HG03095 (cell line): Measurements from ENCODE around the gene OR9A2.

Source experiments
- ATAC-seq: cut with Tn5 transposase; IDR thresholded peaks from one replicate; pipeline ENCODE4 v1.9.1; 2021; ENCODE audit warnings: moderate library complexity; ENCODE audit not compliant: unreplicated experiment

Gene OR9A2, protein sequence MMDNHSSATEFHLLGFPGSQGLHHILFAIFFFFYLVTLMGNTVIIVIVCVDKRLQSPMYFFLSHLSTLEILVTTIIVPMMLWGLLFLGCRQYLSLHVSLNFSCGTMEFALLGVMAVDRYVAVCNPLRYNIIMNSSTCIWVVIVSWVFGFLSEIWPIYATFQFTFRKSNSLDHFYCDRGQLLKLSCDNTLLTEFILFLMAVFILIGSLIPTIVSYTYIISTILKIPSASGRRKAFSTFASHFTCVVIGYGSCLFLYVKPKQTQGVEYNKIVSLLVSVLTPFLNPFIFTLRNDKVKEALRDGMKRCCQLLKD

DNA sequence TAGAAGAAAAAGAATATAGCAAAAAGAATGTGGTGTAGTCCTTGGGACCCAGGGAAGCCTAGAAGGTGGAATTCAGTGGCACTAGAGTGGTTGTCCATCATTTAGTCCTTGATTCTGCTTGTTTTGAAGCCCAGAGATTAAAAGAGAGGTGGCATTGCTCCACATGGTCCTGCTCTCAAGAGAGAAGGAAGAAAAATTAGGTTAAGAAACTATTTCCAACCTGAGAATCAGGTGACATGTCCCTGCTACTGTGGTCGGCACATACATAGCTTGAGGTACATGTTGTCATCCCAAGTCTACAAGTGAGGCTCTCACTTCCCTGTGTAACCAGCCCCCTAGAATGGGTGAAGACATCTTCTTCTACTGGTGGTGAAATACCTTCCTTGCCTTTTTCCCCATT is at the start of gene OR9A2:
Gene OR9A2, minus strand, starts transcription at position 101 of the 400 bp plus-strand sequence. Its CDS starts 0 bp downstream, at position 101.
- ATAC-seq = no peak

DNA sequence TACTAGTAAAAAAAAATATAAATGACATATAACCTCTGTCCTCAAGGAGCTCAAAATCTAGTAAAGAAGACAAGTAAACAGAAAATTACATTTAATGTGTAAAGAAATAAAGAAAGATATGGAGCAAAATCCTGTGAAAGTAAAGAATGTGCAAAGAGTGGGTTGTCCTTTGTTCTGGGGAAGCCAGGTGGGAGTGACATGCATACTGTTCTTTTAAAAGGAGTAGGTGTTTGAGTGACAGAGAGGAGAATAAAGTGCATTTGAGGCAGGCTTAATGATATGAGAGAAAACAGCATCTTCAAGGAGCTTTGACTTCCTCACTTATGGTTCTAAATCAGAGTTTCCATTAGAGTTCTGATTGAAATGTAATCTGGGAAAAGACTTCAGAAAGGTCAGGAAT is 47.2 kb upstream of the OR9A2 start:
- no peak for ATAC-seq

DNA sequence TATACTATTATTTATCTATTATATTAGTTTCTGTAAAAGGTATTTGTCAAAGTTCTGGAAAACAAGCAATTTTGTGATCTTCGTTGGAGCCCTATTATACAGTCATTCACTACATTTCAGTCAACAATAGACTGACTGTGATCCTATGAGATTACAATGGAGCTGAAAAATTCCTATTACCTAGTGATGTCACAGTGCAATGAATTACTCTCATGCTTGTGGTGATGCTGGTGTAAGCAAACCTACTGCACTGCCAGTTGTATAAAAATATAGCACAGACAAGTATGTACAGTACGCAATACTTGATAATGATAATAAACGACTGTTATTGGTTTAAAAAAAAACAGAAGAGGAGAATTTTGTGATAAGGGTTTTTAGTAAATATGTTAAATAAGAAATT is 46.6 kb upstream of the OR9A2 start:
- ATAC-seq = no peak

DNA sequence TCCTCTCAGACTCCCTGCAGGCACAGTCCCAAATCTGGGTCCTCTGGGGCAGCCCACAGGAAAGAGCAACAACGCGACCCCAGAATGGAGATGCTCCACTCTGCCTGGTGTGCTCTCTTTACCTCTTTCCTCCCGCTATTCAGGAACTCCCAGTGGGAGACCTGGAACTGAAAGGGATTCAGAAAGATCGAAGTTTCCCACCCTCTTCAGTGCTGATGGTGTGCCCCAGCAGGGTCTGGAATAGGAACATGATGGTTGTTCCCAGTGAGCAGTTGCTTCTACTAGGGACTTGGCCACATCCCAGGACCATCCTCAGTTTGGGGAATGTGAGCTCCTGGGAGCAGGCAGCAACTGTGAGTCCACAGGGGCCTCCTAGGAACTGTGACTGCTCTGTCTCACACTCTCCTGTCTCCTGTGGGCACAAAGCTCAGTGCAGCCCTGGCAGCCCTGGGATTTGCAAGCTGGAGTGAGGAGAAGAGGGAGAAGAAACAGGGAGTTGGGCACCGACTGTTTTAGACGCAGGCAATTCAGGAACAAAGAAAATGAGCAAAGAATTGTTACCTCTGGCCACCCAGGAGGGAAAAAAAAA is 43.1 kb upstream of the OR9A2 start:
- no peak for ATAC-seq

DNA sequence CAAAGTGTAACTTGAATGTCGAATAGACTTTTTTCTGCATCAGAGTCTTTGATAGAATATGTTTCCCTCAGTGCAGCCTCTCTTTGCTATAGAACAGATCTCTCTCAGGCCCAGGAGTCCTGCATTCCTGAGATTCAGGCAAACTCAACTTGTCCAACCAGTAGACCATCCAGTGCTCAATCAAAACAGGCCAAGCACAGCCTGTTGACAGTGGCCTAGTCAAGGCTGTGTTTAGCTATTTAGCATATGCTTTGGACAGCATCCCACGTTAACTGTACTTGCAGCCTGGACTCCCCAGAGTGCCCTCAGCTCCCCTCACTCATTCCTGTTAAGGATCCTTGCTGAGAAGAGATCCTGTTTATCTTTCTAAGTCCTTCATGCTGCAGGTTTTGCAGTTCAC is 41.5 kb upstream of the OR9A2 start:
- ATAC-seq = no peak

DNA sequence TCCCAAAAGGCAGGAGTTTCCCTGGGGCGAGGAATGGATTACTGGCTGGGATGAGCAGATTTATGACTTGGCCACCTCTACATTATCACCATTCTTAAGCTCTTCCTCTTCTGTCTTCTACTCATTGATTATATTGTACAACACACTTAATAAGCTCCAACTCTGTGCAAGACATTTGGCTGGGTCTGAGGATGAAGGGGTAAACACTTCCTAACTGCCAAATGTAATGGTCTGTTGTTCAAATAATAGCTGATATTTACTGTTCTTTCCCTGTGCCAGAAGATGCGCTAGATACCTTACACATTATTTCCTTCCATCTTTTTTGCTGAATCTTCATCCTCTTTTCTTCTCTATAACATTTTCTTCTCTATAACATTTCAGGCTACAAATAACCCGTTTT is 36.8 kb upstream of the OR9A2 start:
- no peak for ATAC-seq

DNA sequence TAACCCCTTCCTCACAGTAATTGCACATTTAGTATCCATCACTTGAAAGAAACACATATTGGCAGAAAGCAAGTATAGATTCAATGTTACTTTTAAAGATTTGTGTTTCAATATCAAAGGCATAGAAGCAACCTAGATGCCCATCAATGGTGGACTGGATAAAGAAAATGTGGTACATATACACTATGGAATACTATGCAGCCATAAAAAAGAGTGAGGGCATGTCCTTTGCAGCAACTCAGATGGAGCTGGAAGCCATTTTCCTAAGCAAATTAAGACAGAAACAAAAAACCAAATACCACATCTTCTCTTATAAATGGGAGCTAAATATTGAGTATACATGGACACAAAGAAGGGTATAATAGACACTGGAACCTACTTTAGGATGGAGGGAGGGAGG is 28.8 kb upstream of the OR9A2 start:
- ATAC-seq = no peak

DNA sequence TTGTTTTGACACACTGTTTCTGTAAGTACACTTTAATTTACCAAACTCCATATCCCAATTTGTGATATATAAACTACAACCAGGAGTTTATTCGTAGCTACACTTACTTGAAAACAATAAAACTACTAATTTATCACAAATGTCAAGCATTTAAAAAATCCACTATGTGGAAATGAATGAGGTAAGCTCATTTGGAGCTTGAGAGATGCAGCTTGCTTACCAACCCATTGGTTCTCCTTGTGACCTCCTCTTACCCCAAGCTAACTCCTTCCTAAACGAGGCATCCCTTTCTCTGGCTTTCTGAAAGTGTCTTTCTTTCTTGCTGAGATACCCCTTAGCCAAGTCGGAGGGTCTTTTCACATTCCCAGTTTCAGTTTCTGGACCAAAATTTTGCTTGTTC is 27.7 kb upstream of the OR9A2 start:
- ATAC-seq = no peak

DNA sequence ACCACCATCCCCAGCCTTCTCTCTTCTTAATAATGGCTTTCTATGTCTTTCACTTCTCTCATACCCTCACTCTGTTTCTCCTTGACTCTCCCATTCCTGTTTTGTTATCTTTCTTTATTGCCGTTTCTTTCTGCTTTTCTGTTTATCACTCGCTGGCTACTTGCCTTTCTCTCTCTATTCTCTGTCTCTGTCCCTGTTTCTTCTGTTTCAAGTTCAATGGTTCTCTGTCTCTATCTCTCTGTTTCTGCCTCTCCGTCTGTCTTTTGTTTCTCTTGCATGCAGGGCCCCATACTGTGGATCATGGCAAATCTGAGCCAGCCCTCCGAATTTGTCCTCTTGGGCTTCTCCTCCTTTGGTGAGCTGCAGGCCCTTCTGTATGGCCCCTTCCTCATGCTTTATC is 25.1 kb upstream of the OR9A2 start, which contains the start of gene OR6V1:
Gene OR6V1, plus strand, starts transcription at position 301 of the 400 bp plus-strand sequence. Its CDS starts 0 bp downstream, at position 301.
- no peak for ATAC-seq

DNA sequence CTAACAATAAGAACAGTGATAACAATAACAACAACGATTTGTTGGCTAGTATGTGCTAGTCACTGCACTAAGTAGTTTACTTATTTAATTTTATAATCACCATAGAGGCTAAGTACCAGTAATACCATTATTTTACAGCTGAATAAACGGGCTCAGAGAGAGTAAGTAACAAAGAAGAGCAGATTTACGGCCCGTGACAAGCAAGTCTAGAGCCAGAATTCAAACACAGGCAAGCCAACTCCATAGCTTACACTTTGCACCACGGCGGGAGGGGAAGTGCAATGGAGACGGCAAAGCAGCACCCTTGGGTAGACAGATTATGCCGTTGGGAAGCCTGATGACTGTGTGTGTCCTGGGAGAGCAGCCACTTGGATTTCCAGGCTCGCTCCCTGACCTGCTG is 24.0 kb upstream of the OR9A2 start:
- no peak for ATAC-seq

DNA sequence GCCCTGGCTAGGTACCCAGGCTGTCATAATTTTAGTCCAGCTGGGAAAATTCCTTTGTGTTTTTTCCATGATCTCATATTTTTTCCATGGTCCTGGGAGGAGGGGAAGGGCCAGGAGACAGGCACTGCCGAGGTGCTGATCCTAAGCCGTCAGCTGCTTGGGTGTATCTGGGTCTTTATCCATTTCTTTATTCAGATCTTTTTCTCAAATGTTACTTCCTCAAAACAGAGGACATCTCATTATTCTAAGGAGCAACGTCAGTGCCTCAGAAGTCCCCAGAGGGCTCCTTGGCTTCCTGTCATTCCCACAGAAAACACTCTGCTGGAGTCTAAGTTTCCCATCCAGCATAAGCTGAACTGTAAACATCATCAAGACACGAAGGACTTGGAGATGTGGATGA is 22.4 kb upstream of the OR9A2 start:
- no peak for ATAC-seq

DNA sequence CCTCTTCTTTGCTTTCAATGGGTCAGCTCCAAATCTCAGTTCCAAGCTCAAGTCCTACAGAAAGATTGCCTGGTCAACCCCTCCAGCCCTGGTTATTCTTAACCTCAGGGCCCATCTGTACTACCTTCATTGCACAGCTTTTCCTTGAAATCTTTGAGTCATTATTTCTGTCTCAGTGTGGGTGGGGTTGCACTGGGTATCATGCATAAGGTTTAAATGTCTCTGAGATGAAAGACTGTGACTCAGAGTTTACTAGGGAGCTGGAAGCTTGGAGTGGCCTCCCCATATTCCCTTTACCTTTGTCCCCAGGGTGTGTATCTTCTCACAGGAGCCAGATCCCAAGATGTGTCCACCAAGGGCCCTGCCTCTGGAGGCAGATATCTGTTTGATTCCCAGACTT is 21.9 kb upstream of the OR9A2 start:
- ATAC-seq = no peak

DNA sequence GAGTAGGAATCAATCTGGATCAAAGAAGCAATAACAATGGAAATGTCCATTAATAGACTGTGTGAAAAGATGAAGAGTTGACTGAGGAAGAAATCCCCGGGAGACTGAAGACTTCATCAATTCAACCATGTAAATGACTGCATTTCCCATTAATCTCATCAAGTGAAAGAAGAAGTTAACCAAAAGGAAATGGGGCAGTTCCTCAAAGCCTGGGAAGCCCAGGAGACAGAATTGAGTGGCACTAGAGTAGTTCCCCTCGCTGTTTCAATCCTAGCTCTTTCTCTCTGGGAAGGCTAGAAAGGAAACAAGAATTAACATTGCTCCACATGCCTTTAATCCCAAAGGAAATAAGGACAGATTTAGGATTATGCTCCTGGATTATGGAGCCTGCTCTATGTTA is 20.4 kb upstream of the OR9A2 start:
- ATAC-seq = no peak

DNA sequence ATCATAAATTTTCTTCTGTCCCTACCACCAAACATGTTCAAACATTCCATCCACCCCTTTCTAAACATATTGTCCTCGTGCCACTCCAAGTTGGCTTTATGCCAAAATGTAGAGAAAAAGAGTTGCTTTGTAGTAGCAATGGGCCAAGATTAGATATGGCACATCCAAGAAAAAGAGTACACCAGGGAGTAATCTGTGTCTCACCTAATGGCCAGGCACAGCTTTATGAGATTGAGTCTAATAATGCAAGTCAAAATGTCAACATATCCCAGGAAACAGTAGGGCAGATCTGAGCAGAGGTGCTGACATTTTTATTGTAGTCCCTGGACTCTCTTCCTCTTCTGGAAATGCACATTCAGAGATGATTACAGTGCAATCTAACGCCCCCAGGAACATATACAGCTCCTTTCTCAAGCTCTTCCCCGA is 19.5 kb upstream of the OR9A2 start:
- ATAC-seq = no peak

DNA sequence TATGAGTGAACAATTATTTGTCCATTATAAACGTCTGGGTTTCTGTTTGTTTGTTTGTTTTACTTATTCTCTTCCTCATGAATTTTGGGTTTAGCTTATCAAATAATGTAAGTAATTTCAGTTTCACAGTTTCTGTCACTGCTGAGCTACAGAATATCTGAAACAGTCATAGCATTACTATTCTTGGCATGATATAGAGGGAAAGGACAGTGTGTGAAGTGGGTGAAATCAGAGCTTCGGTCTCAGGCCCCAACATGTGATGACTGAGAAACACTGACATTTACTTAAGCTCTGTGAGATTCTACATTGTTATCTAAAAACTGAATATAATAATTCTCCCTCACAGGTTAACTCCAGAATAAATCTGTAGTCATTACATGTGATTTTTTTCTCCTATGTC is 16.5 kb upstream of the OR9A2 start:
- no peak for ATAC-seq

DNA sequence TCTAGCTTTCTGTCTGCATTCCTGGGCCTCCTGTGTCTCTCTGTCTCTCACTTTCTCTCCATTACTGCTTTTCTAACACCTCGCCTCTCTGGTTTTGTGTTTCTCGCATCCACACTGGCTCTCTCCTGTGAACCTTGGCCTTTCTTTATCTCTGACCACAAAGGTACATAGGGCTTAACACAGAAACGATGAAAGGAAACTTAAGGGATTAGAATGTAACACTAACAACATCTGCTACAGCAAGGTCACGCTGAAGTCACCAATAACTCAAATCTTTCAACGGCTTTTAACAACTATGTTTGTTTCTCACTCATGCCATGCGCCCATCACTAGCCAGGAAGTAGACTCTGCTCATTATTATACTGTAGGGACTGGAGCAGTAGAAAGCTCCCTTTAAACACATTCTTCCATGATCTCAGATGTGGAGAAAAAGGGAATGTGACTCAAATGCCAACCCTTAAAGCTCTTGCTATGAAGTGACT is 15.9 kb upstream of the OR9A2 start:
- ATAC-seq = no peak

DNA sequence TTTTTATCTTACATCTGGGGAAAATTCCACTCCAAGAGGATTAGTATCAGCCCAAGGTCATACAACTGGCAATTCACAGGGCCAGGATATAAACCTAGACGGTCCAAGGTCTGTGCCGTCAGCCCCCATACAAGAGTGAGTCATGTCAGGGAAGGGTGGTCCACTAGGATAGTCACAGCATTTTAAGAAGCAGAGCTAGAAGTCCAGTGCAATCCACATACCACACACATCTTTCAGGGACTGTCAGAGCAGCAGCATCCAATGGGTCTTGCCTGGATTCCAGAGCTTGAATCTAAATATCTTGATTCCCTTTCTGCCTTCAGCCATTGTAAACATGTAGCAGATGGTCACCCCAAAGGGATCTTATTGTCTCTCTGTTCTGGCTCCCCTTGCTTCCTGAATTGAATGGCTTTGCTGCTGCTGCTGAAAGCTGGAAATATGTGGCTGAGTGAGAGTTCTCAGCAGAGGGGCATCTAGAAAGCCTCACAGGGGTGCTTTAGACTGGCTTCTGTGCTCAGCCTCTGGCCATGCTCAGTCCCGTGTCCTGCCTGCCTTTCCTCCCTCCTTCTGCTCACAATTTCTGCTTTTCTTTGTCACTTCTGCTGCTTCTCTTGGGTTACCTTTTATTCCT is 15.3 kb upstream of the OR9A2 start:
- ATAC-seq = no peak

DNA sequence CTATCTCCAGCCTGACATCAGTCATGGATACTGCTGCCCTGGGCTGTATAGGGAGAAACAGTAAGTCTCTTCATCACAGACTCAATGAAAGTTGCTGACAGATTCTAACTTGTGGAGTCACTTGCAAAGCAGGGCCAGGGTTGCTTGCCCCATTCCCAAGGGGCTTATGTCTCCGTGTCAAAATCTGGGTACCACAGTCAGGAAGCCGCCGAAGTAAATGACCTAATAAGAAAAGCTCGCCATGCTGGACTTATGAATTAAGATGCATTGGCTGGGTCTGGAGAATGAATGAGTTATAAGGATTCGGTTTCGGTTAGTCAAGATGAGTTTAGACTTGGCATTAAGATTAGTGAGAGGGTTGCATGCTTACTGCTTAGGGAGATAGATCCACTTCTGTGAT is 14.4 kb upstream of the OR9A2 start:
- no peak for ATAC-seq

DNA sequence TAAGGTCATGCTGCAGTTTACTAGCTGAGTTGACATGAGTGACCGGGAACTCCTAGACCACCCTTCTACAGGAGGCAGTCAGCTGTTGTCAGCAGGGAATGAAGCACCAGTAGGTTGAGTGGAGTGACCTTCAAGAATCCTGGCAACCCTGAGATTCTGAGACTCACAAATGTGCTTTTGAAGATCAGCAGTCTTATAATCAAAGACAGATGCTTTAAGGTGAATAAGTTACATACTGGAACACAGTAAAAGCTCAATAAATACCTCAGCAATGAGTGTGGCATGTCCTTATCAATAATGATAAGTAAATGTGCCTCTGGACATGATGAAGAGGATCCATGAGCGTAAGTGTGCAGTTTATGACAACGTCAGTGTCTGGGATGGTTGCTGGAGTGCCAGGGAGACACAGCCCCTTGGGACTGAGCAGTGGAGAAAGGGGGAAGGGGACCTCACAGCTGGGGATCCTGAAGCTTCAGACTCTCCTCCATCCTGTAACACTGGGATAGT is 13.3 kb upstream of the OR9A2 start:
- no peak for ATAC-seq

DNA sequence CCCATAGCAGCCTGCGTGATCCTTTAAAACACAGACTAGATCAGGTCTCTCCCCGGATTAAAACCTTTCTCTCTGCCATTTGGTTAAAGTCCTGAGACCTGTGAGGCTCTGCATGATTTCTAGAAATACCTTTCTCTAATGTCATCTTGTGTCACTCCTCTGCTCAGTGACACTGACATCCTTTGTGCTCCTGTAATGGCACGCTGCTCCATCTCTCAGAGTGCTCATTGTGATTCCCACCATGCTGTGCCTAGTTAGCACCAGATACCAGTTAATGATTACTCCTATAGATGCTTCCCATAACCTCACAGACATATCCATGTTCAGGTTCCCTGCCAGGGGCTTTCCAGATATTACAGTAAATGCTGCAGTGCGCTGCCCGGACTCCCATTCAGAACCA is 11.7 kb upstream of the OR9A2 start:
- ATAC-seq = no peak

DNA sequence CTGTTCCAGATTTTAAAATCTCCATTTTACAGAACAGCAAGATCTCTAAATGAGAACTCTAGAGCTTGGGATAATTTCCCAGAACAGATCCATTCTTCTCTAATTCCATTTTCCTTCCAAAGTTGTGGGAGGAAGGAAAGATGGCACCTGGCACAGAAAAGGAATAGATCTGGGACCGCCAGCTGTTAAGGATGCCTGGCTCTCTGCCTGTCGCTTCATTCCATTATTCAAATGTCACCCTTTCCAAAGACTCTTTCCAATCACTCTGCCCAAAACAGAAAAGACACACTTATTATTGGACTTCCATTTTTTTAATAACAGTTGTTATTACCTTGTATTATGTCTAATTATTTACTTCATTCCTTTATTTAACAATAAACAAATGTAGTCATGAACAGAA is 751 bp upstream of the OR9A2 start:
- ATAC-seq = no peak

DNA sequence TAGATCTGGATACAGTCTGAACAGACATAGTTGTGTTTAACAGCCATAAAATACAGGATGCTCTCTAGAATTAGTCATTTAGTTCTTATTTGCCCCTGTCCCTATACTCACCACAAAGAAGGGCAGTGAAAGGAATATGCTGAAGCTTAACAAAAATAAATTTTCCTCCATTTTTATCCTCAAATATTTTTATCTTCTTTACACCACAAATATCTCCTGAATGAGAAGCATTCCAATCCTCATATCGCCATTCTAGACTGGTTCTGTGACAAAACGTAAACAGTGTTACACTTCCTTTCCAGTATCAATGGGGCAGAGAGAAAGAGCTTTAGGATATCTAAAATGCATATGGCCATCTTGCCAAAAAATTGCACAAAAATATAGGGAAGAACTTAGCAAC is 1.6 kb downstream of the OR9A2 start:
- ATAC-seq = no peak
